Measurements from ENCODE around the gene SULF2. TPM values are rescaled to one million over a fixed set of nuclear protein-coding genes. Genes with fewer than 3 reads are reported as not detected.

SULF2 gene
- total RNA-seq, 1 donor from 2014 or later, result 0.20 TPM

GRCh38 chr20:47682028-47682783 lies 103.1 kb downstream of the SULF2 start:
- POLR2A ChIA-PET, result no interaction called here
- no peak overlapping the region for H3K4me3 Mint-ChIP-seq

GRCh38 chr20:47680804-47681529 lies 104.3 kb downstream of the SULF2 start:
- intact Hi-C loops (cut with micrococcal nuclease), result no loop called here
- DNase-seq (no peak), ATAC-seq (ENCODE audit: low read depth) (no peak)
- H3K27ac Mint-ChIP-seq, result no peak overlapping the region
- CTCF ChIA-PET, result interaction anchor here (10.5 kb wide), 1 partner anchor 940 kb away, joined by 147 read pairs; no protein-coding TSS in a partner anchor
- POLR2A ChIA-PET, result interaction anchor here (0.7 kb wide), 1 partner anchor 399 kb away, joined by 3 read pairs; no protein-coding TSS in a partner anchor
- H3K36me3 Mint-ChIP-seq (ENCODE audit: low read depth), result no peaks in the 10 kb centered on the region
- no peaks in the 10 kb centered on the region for H3K9me3 Mint-ChIP-seq
- no peak for TF ChIP-seq CTCF (IDR thresholded peaks at IDR 0.05)
- H3K4me1 Mint-ChIP-seq, result no peaks in the 10 kb centered on the region
- H3K4me3 Mint-ChIP-seq, result no peak overlapping the region
- H3K27me3 Mint-ChIP-seq, result no peaks in the 10 kb centered on the region

More at GRCh38 chr20:47682028-47682783, 103.1 kb downstream of the SULF2 start:
- DNase-seq (no peak), ATAC-seq (ENCODE audit: low read depth) (no peak)
- Mint-ChIP-seq H3K4me1 (no peaks in the 10 kb centered on the region), H3K27ac (no peak overlapping the region), H3K36me3 (ENCODE audit: low read depth) (no peaks in the 10 kb centered on the region), H3K27me3 (no peaks in the 10 kb centered on the region), H3K9me3 (no peaks in the 10 kb centered on the region)
- intact Hi-C loops (cut with micrococcal nuclease), result no loop called here
- CTCF ChIA-PET, result interaction anchor here (10.5 kb wide), 1 partner anchor 939 kb away, joined by 147 read pairs; no protein-coding TSS in a partner anchor
- TF ChIP-seq CTCF (IDR thresholded peaks at IDR 0.05), result no peak

- Mint-ChIP-seq H3K9me3 (no peaks in the 10 kb centered on the region), H3K4me3 (no peak overlapping the region), H3K36me3 (ENCODE audit: low read depth) (no peaks in the 10 kb centered on the region), H3K27ac (no peak overlapping the region), H3K27me3 (no peaks in the 10 kb centered on the region), H3K4me1 (no peaks in the 10 kb centered on the region)
- no peak for TF ChIP-seq CTCF (IDR thresholded peaks at IDR 0.05)
- ChIA-PET POLR2A (no interaction called here), CTCF (interaction anchor here (10.5 kb wide), 1 partner anchor 941 kb away, joined by 147 read pairs; no protein-coding TSS in a partner anchor)
- ATAC-seq (ENCODE audit: low read depth) (no peak), DNase-seq (no peak)
- intact Hi-C loops (cut with micrococcal nuclease), result loop anchor here (5.0 kb wide), 1 partner anchor 48 kb away; no protein-coding TSS in a partner anchor
Observed at GRCh38 chr20:47679462-47679861, 105.8 kb downstream of the SULF2 start.

- H3K4me3 Mint-ChIP-seq, result no peak overlapping the region
- no peaks in the 10 kb centered on the region for H3K4me1 Mint-ChIP-seq
- CTCF ChIA-PET, result interaction anchor here (0.9 to 10.5 kb wide), 5 partner anchors 9 to 945 kb away, joined by 3 to 147 read pairs (median 6); no protein-coding TSS in a partner anchor
- POLR2A ChIA-PET, result no interaction called here
- no peaks in the 10 kb centered on the region for H3K9me3 Mint-ChIP-seq
- H3K27ac Mint-ChIP-seq, result no peak overlapping the region
- DNase-seq, result no peak
- no peak for ATAC-seq (ENCODE audit: low read depth)
- no peak for TF ChIP-seq CTCF (IDR thresholded peaks at IDR 0.05)
- intact Hi-C loops (cut with micrococcal nuclease), result loop anchor here (1.0 to 5.0 kb wide), 3 partner anchors 49 to 943 kb away; no protein-coding TSS in a partner anchor
- H3K27me3 Mint-ChIP-seq, result no peaks in the 10 kb centered on the region
- H3K36me3 Mint-ChIP-seq (ENCODE audit: low read depth), result no peaks in the 10 kb centered on the region
Observed at GRCh38 chr20:47678536-47678935, 106.7 kb downstream of the SULF2 start.
